Measurements from ENCODE around the gene ISX. TPM values are rescaled to one million over a fixed set of nuclear protein-coding genes. Genes with fewer than 3 reads are reported as not detected.
"Not testable (repeated sequence)": the region's sequence is repeated elsewhere in the genome, so short reads cannot be mapped to it uniquely, and the experiment has no call there.

The ISX gene
- total RNA-seq, 1 donor: not detected

GRCh38 chr22:35024364-35024692, 41.6 kb upstream of the ISX start:
- DNase-seq (ENCODE audit: low read depth): no peak
- no peak overlapping the region for H3K4me3 ChIP-seq (ENCODE audit: low read depth, low read length)
- TF ChIP-seq CTCF (IDR thresholded peaks at IDR 0.05; ENCODE audit: insufficient read depth, low read depth, low read length): no peak

GRCh38 chr22:35030112-35030511, 35.8 kb upstream of the ISX start:
- H3K4me3 ChIP-seq (ENCODE audit: low read depth, low read length); DNase-seq (ENCODE audit: low read depth): not testable (repeated sequence)

- H3K4me3 ChIP-seq (ENCODE audit: low read depth, low read length): no peak overlapping the region
- no peak for DNase-seq (ENCODE audit: low read depth)
- no peak for TF ChIP-seq CTCF (IDR thresholded peaks at IDR 0.05; ENCODE audit: insufficient read depth, low read depth, low read length)
Measured at GRCh38 chr22:35032571-35032970, 33.4 kb upstream of the ISX start.

- TF ChIP-seq CTCF (IDR thresholded peaks at IDR 0.05; ENCODE audit: insufficient read depth, low read depth, low read length): no peak
- no peak overlapping the region for H3K4me3 ChIP-seq (ENCODE audit: low read depth, low read length)
- no peak for DNase-seq (ENCODE audit: low read depth)
Measured at GRCh38 chr22:35033635-35034296, 32.2 kb upstream of the ISX start.

- no peak overlapping the region for H3K4me3 ChIP-seq (ENCODE audit: low read depth, low read length)
- no peak for TF ChIP-seq CTCF (IDR thresholded peaks at IDR 0.05; ENCODE audit: insufficient read depth, low read depth, low read length)
- DNase-seq (ENCODE audit: low read depth): no peak
Measured at GRCh38 chr22:35034963-35035362, 31.0 kb upstream of the ISX start.

GRCh38 chr22:35037089-35037488, 28.9 kb upstream of the ISX start:
- DNase-seq (ENCODE audit: low read depth): no peak
- no peak for TF ChIP-seq CTCF (IDR thresholded peaks at IDR 0.05; ENCODE audit: insufficient read depth, low read depth, low read length)
- no peak overlapping the region for H3K4me3 ChIP-seq (ENCODE audit: low read depth, low read length)

- DNase-seq (ENCODE audit: low read depth): no peak
- TF ChIP-seq CTCF (IDR thresholded peaks at IDR 0.05; ENCODE audit: insufficient read depth, low read depth, low read length): no peak
- no peak overlapping the region for H3K4me3 ChIP-seq (ENCODE audit: low read depth, low read length)
Measured at GRCh38 chr22:35039625-35040024, 26.3 kb upstream of the ISX start.

Data from fibroblast of villous mesenchyme (primary cell).